HL-60 (cell line): Measurements from ENCODE around the gene CCDC191.

Source experiments
- GABPA ChIP-seq: IDR thresholded peaks from 2 replicates; pipeline ENCODE4 v1.6.1; 2012; ENCODE audit warnings: low read depth
- POLR2AphosphoS5 ChIP-seq: IDR thresholded peaks from 2 replicates; pipeline ENCODE4 v1.6.1; 2012; ENCODE audit warnings: low read depth
- REST ChIP-seq: IDR thresholded peaks from 2 replicates; pipeline ENCODE4 v1.6.1; 2012; ENCODE audit warnings: low read depth; ENCODE audit not compliant: insufficient replicate concordance
- TF ChIP-seq, protein P1 (sequence below): IDR thresholded peaks from one replicate; pipeline ENCODE4 v1.5.1; 2011; ENCODE audit warnings: low read length, control low read depth, inconsistent platforms; ENCODE audit not compliant: insufficient read depth

DNA sequence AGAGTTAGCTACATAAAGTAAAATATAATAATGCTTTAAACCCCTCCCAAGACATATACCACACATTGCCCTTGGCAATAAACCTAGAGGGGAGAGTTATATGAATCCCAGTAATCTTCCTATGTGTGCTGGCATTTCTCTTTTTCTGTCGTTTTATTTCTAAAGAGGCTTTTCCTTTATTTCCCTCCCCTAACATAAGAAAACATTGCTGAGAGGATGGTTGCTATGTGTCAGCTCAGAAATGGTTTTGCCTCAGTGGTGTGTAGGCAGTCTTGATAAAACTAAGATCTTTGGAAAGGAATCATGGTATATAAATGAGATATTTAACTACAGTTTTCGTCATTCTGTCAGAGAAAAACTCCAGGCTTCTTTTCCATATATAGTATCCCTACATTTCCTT is 30.0 kb downstream of the CCDC191 start:
- TF ChIP-seq POLR2AphosphoS5 = no peak
- TF ChIP-seq, protein P1, sequence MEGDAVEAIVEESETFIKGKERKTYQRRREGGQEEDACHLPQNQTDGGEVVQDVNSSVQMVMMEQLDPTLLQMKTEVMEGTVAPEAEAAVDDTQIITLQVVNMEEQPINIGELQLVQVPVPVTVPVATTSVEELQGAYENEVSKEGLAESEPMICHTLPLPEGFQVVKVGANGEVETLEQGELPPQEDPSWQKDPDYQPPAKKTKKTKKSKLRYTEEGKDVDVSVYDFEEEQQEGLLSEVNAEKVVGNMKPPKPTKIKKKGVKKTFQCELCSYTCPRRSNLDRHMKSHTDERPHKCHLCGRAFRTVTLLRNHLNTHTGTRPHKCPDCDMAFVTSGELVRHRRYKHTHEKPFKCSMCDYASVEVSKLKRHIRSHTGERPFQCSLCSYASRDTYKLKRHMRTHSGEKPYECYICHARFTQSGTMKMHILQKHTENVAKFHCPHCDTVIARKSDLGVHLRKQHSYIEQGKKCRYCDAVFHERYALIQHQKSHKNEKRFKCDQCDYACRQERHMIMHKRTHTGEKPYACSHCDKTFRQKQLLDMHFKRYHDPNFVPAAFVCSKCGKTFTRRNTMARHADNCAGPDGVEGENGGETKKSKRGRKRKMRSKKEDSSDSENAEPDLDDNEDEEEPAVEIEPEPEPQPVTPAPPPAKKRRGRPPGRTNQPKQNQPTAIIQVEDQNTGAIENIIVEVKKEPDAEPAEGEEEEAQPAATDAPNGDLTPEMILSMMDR = no peak
- TF ChIP-seq REST = no peak
- TF ChIP-seq GABPA = no peak
